CD14-positive monocyte (primary cell): ENCODE data around the gene SUPT16H. TPM values are rescaled to one million over a fixed set of nuclear protein-coding genes. Genes with fewer than 3 reads are reported as not detected.
A peak's percentile ranks its signal among the peaks of the same experiment; 100 is the strongest.

Experiments
- DNase-seq, 3 donors: peaks; one replicate each; pipeline ENCODE4 v3.0.0-alpha.2; 2011 to 2022
- H2AFZ ChIP-seq: 2 replicates; pipeline ENCODE4 v1.6.0; 2012; ENCODE audit warnings: mild to moderate bottlenecking, low read depth, low read length, inconsistent platforms; ENCODE audit not compliant: insufficient read depth, poor library complexity, severe bottlenecking
- H3K27ac ChIP-seq, 2 donors: 1 replicate in 1 of 2; 2 replicates in 1 of 2; pipeline ENCODE4 v1.5.1; 2012 to 2013; ENCODE audit warnings: low read length in 2 of 2, control low read depth in 1 of 2, inconsistent platforms in 1 of 2, low read depth in 1 of 2, mild to moderate bottlenecking in 1 of 2
- H3K27me3 ChIP-seq, 2 donors: one replicate each; pipeline versions ENCODE4 v1.6.0 to v1.6.1; 2011 to 2013; ENCODE audit warnings: low read length in 2 of 2; ENCODE audit not compliant: control insufficient read depth in 2 of 2, insufficient read depth in 2 of 2
- H3K36me3 ChIP-seq, 2 donors: replicated peaks in 1 of 2; 1 replicate in 1 of 2; 2 replicates in 1 of 2; pipeline versions ENCODE4 v1.5.1 to v1.6.1; 2012 to 2013; ENCODE audit warnings: low read length in 2 of 2, control low read depth in 1 of 2, inconsistent platforms in 1 of 2, mild to moderate bottlenecking in 1 of 2; ENCODE audit not compliant: insufficient read depth in 2 of 2, control insufficient read depth in 1 of 2
- H3K4me1 ChIP-seq, 2 donors: 1 replicate in 1 of 2; 2 replicates in 1 of 2; pipeline versions ENCODE4 v1.5.1 to v1.6.1; 2012 to 2013; ENCODE audit warnings: low read length in 2 of 2, control low read depth in 1 of 2, inconsistent platforms in 1 of 2, mild to moderate bottlenecking in 1 of 2, moderate library complexity in 1 of 2; ENCODE audit not compliant: insufficient read depth in 2 of 2, control insufficient read depth in 1 of 2
- H3K4me2 ChIP-seq: replicated peaks from 2 replicates; pipeline ENCODE3; 2012; ENCODE audit warnings: low read length, moderate library complexity, mild to moderate bottlenecking; ENCODE audit not compliant: poor library complexity, severe bottlenecking; ENCODE audit errors: extremely low read depth
- H3K4me3 ChIP-seq, 3 experiments: fragments of 200-600 bp in 1 of 3; sonication (generic) in 1 of 3; replicated peaks in 1 of 3; 1 replicate in 2 of 3; 2 replicates in 1 of 3; pipeline ENCODE4 v1.5.1; 2011 to 2013; ENCODE audit warnings: low read length in 3 of 3, mild to moderate bottlenecking in 3 of 3, control low read depth in 2 of 3, low read depth in 2 of 3, inconsistent platforms in 1 of 3, moderate library complexity in 1 of 3
- H3K79me2 ChIP-seq: 2 replicates; pipeline ENCODE4 v1.6.0; 2012; ENCODE audit warnings: mild to moderate bottlenecking, control low read depth, inconsistent platforms, low read length, moderate library complexity; ENCODE audit not compliant: insufficient read depth
- H3K9ac ChIP-seq: 2 replicates; pipeline ENCODE4 v1.6.0; 2017; ENCODE audit warnings: low read length, mild to moderate bottlenecking; ENCODE audit not compliant: insufficient read depth, poor library complexity, severe bottlenecking
- H3K9me3 ChIP-seq, 2 donors: replicated peaks in 1 of 2; 1 replicate in 1 of 2; 2 replicates in 1 of 2; pipeline versions ENCODE4 v1.5.1 to v1.6.1; 2012 to 2013; ENCODE audit warnings: low read length in 2 of 2, control low read depth in 1 of 2; ENCODE audit not compliant: control insufficient read depth in 1 of 2, insufficient read depth in 1 of 2
- H4K20me1 ChIP-seq: 2 replicates; pipeline ENCODE4 v1.6.0; 2012; ENCODE audit warnings: mild to moderate bottlenecking, low read length, control low read depth, moderate library complexity; ENCODE audit not compliant: insufficient read depth
- H3K27ac Mint-ChIP-seq, 7 donors: one replicate each; pipeline ENCODE4 v1.8.0; 2020; ENCODE audit warnings: mild to moderate bottlenecking in 7 of 7, mixed read lengths in 7 of 7, moderate library complexity in 6 of 7, inconsistent platforms in 2 of 7
- H3K27me3 Mint-ChIP-seq, 3 donors: one replicate each; pipeline ENCODE4 v1.8.0; 2021 to 2022; ENCODE audit warnings: low read depth in 3 of 3, mild to moderate bottlenecking in 3 of 3, mixed read lengths in 3 of 3, moderate library complexity in 3 of 3, inconsistent platforms in 1 of 3
- H3K36me3 Mint-ChIP-seq, 2 donors: one replicate each; pipeline ENCODE4 v1.8.0; 2020; ENCODE audit warnings: mixed read lengths in 2 of 2, inconsistent platforms in 1 of 2, mild to moderate bottlenecking in 1 of 2
- H3K4me1 Mint-ChIP-seq: one replicate; pipeline ENCODE4 v1.8.0; 2020; ENCODE audit warnings: mild to moderate bottlenecking, mixed read lengths
- H3K4me3 Mint-ChIP-seq, 2 donors: one replicate each; pipeline ENCODE4 v1.8.0; 2020; ENCODE audit warnings: mild to moderate bottlenecking in 2 of 2, mixed read lengths in 2 of 2, moderate library complexity in 1 of 2
- H3K9me3 Mint-ChIP-seq, 7 donors: one replicate each; pipeline ENCODE4 v1.8.0; 2020 to 2022; ENCODE audit warnings: mixed read lengths in 7 of 7, mild to moderate bottlenecking in 6 of 7, moderate library complexity in 6 of 7, inconsistent platforms in 2 of 7
- CTCF ChIP-seq: fragments of 200-600 bp; IDR thresholded peaks from one replicate; pipeline ENCODE4 v1.8.0; 2022; ENCODE audit warnings: antibody characterized with exemption, mild to moderate bottlenecking
- WGBS: methylation state at CpG from one replicate; pipeline ENCODE4 v1.1.5; 2013; ENCODE audit warnings: missing lambda C conversion rate; ENCODE audit not compliant: insufficient coverage; 5-methylcytosine and 5-hydroxymethylcytosine counted together
- intact Hi-C, 2 donors: fragments of 100-400 bp; cut with micrococcal nuclease; formaldehyde crosslinking; loops; one replicate each; pipeline versions ENCODE4 v1.15.0 to v1.15.1; 2023
- polyA plus RNA-seq, 3 donors: library from polyadenylated mRNA; depleted of rRNA in 1 of 3; unstranded in 2 of 3; stranded (reverse) in 1 of 3; fragments of 300-500 nt in 2 of 3; fragments of >200 nt in 1 of 3; fragmentation: Illumina TruSeq in 2 of 3; gene quantifications; 1 replicate in 2 of 3; 2 replicates in 1 of 3; pipeline ENCODE4 v1.2.3, GENCODE V29; 2012 to 2021

SUPT16H gene
- polyA plus RNA-seq, 3 donors, result 15.7 to 37.3 (median 26.6) TPM

DNA sequence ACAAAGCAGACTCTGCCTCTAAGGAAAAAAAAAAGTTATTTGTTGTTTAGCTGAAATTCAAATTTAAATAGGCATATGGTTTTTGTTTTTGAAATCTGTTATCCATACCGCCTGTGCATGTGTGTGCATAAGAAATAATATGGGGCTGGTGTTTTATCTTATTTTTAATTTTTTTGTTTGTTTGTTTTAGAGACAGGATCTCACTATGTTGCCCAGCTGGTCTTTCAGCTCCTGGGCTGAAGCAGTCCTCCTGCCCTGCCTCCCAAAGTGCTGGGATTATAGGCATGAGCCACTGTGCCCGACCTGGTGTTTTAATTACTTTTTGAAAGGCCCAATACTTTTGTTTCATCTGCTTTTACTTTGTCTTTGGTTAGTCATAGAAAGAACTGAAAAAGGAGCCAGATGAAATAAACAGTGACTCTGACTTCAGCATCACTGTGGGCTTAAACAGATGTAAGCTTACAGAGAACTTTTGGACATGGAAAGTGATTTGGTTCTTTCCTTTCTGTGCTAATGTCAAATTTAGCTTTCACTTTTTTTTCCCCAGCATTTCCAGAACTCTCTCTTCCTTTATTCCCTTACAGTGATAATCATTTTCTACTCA, 37.2 kb downstream of the SUPT16H start:
- H3K9me3 ChIP-seq, result no peaks in the 10 kb centered on the region
- no peaks in the 10 kb centered on the region for H4K20me1 ChIP-seq
- H3K9ac ChIP-seq, result no peak overlapping the region
- Mint-ChIP-seq H3K27me3 (peaks cover 0 to 3% (median 2%) of the 10 kb centered on the region in 3 donors), H3K9me3 (no peaks in the 10 kb centered on the region), H3K4me3 (no peak overlapping the region), H3K27ac (no peak overlapping the region), H3K4me1 (peaks cover 12% of the 10 kb centered on the region), H3K36me3 (peaks cover 15 to 16% of the 10 kb centered on the region in 2 donors)
- DNase-seq, result no peak
- no peak overlapping the region for H3K4me3 ChIP-seq
- WGBS, result 92% methylated on average over 2 of the region's 2 CpGs
- TF ChIP-seq CTCF, result no peak
- H3K36me3 ChIP-seq, result peaks cover 13% of the 10 kb centered on the region in 2 donors
- intact Hi-C loops, result no loop called here
- H3K79me2 ChIP-seq, result no peaks in the 10 kb centered on the region
- no peak overlapping the region for H2AFZ ChIP-seq
- H3K4me1 ChIP-seq, result peaks cover 13 to 18% of the 10 kb centered on the region in 2 donors
- H3K27me3 ChIP-seq, result no peaks in the 10 kb centered on the region
- no peak overlapping the region for H3K27ac ChIP-seq
- H3K4me2 ChIP-seq, result no peak overlapping the region

DNA sequence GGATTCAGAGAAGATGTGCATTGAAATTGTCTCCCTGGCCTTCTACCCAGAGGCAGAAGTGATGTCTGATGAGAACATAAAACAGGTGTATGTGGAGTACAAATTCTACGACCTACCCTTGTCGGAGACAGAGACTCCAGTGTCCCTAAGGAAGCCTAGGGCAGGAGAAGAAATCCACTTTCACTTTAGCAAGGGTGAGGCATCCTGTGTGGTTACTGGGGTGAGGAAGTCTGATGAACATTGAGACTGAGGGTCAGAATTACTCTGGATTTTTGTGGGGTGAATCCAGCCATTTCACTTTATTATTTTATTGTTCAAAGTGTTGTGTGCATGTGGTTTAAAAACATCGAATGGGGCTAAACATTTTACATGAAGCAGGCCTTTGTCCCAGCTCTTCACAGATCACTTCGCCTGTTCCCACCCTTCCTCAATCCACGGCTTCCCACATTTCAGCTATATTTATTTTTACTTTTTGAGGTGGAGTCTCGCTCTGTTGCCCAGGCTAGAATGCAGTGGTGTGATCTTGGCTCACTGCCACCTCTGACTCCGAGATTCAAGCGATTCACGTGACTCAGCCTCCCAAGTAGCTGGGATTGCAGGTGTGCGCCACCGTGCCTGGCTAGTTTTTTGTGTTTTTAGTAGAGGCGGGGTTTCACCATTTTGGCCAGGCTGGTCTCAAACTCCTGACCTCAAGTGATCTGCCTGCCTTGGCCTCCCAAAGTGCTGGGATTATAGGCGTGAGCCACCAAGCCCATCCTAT, 40.6 kb downstream of the SUPT16H start:
- Mint-ChIP-seq H3K4me1 (peaks cover 11% of the 10 kb centered on the region), H3K4me3 (peak overlapping the region; percentile 32 to 74), H3K9me3 (peaks cover 0 to 2% (median 0%) of the 10 kb centered on the region in 7 donors), H3K27me3 (peaks cover 0 to 5% (median 0%) of the 10 kb centered on the region in 3 donors), H3K36me3 (no peaks in the 10 kb centered on the region), H3K27ac (peak overlapping the region; percentile 20 to 86 (median 73))
- H2AFZ ChIP-seq, result peak overlapping the region; percentile 44
- no peaks in the 10 kb centered on the region for H3K79me2 ChIP-seq
- TF ChIP-seq CTCF, result no peak
- no peaks in the 10 kb centered on the region for H3K27me3 ChIP-seq
- no peaks in the 10 kb centered on the region for H3K9me3 ChIP-seq
- peak; percentile 20 to 33 (median 32) for DNase-seq
- H3K4me2 ChIP-seq, result peak overlapping the region; percentile 67
- 54% methylated on average over 4 of the region's 13 CpGs for WGBS
- peak overlapping the region; percentile 11 for H3K9ac ChIP-seq
- H3K27ac ChIP-seq, result peak overlapping the region; percentile 6 to 69
- H3K36me3 ChIP-seq, result no peaks in the 10 kb centered on the region
- no peaks in the 10 kb centered on the region for H4K20me1 ChIP-seq
- H3K4me1 ChIP-seq, result peaks cover 12 to 14% of the 10 kb centered on the region in 2 donors
- peak overlapping the region in 2 of 3 experiments; percentile 16 to 56 for H3K4me3 ChIP-seq
- intact Hi-C loops, result no loop called here
